NCI-H526 treated with DMSO at 0.1 percent for 48 hours (cell line): ENCODE measurements around the gene COL5A1.
"Not testable (repeated sequence)": the region's sequence is repeated elsewhere in the genome, so short reads cannot be mapped to it uniquely, and the experiment has no call there.

Source experiments
- DNase-seq: peaks from one replicate; lab custom pipeline; 2025; lab: John Stamatoyannopoulos, UW

The COL5A1 gene

DNA sequence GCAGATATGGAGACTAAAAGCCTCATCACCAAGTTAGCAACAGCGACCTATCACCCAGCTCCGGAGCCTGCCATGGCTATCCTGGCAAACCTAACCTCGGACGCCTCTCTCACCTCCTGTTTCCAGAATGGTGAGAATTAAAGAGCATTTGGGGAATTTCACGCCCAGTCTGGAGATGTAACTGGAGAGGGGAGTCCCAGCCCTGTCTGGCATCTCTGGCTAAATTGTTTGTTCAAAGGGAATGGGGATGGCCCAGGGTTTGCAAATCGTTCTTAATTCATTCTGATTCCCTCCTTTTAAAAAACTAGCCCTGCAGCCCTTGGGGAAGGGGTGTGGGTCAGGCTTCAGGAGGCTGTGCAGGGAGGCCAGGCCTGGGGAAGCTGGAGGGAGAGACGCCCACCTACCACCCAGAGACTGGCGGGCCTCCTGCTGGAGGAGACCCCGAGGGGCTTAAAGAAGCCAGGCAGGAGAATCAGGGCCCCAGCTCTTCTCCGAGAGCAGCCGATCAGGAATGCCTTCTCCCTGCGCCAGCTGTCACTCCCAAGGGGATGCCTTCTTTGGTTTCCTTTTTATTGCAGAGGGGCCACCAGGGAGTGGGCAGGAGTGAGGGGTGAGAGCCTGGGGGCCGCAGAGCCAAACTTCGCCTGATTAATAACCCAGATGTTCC lies 964 bp upstream of the COL5A1 start:
- DNase-seq: no peak

DNA sequence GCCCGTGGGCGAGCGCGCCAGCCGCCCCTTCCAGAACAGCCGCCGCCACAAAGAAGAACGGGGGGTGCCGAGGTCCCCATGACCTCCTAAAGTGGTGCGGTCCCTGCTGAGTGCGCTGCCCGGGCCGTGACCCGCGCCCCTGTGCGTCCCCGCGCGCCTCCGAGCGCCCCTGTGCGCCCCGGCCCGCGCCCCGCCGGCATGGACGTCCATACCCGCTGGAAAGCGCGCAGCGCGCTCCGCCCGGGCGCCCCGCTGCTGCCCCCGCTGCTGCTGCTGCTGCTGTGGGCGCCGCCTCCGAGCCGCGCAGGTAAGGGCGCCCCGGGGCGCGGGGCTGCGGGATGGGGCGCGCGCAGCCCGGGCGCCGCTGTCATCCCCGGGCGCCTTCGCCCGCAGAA lies 384 bp downstream of the COL5A1 start:
- no peak for DNase-seq

DNA sequence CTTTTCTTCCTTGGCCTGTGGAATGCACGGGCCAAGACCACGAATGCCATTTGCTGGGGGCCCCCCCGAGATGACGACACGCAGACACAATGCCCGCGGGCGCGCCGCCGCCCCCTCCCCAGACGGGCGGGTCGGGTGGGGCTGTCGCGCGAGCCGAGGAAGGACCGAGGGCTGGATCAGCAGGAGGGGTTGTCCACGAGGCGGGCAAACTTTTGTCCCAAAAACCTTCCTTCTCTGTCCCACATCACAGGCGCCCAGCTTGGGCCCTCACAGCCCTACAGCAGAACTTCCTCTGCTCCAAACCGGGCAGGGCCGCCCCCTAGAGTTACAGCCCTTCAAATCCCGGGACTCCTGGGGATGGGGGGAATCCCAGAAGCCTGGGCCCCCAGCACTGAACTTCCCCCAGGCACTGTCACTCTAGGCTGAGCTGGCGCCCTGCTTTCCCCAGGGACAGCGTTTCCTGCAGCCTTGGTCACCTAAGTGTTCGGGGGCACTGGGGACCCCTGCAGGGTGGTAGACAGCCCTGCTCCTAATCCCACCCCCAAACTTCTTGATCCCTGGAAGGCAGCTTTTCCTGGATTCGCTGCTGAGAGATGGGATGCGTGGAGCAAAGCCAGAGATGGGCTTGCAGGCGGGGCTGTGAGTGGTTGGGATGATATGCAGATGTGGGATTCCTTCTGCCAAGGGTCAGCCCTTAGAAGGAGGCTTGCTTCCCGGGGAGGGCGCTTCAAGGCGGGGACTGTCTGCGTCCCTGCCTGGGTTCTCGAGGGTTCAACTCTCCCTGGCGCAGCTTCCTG lies 980 bp downstream of the COL5A1 start:
- DNase-seq: no peak

DNA sequence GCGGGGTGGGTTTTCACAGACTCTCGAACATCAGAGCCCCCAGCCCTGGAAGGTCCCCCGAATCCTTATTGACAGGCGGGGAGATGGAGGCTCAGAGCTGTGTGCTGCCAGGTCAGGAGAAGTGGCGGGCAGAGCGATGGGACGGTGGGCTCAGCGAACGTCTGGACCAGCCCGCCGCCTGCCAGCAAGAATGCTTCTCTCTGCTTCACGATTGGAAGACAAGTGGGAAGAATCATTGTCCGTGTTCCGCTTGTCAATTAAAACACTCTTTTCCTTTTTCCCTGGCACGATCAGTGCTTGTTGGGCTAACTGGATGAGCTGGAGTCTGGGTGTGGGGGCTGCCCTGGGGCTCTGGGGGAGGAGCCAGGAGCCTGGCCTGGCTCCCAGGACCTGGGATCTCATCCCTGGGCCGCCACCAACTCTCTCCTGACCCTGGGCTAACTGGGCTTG lies 1.6 kb downstream of the COL5A1 start:
- no peak for DNase-seq

DNA sequence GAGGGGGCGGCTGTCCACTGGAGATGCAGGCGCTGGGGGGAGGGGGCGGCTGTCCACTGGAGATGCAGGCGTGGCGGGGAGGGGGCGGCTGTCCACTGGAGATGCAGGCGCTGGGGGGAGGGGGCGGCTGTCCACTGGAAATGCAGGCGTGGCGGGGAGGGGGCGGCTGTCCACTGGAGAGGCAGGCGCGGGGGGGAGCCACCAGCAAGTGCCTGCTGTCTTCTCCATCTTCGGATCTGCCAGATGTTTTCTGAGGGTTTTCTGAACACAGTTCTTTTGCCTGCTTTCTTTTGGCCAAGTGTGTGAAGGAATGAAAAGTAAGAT lies 2.8 kb downstream of the COL5A1 start:
- DNase-seq: not testable (repeated sequence)

DNA sequence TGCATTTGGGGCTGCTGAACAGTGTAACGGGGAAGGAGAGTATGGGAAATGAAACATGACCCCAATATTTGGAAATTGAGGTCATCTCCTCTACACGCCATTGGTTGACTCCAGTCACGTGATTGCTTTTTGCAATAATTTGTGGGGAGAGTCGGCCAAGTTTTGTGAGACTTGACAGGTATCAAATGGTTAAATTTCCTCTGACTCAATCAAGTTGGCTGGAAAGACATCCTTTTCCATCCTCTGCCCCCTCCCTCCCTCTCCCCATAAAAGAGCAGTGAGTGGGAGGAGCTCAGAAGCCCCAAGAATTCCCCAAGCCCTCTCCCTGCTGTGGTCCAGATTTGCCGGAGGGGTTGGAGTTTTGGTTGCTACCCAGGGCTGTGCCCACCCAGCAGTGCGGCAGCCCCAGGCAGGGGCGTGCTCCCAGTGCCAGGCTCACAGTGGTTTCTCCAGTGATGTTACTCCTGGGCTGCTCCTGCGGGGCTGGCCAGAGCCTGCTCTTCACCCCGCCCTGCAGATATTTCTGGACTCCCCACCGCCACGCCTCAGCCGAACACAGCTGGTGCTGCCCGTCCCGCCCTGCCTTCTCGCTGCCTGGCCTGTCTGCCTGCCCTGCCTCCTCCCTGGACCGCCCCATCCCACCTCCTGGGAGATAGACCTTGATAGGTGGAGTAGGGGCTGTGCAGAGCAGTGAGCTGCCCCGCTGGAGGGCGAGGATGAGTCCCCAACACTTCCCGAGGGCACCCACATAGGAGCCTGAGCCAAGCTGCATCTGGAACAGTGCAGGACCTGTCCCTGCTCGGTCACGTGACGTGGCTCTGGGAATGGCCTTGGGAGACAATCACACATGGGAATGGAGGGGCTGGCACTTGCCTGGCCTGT lies 3.4 kb downstream of the COL5A1 start:
- no peak for DNase-seq

DNA sequence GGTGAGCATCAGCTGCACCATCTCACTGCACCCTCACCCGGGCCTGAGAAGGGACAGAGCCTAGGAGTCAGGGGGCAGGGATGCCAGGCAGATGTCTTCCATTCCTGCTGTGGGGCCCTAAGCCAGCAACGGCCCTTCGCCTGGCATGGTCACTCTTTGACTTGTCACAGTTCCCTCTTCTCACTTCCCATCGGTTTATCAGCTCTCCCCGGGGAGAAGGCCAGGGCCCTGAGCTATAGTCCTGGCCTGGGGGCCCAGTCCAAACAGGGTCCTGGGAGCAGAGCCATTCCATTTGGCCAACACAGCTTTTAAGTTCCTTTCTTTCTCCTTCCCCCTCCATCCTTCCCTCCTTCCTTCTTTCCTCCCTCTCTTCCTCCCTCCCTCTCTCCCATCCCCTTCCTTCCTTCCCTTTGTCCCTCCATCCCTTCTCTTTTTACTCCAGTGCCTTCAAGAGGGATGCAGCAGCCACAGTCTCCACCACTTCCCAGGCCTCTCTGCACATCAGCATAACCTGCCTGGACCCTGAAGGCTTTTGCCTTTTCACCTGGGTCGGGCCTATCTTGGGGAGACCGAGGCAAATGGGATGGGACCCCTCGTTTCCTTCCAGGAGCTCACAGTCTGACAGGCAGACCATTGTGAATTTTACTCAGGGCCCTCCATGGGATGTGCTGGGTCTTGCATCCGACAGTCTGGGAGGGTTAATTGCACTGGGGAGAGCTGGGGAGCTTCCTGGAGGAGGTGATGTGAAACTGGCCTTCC lies 4.2 kb downstream of the COL5A1 start:
- DNase-seq: no peak

DNA sequence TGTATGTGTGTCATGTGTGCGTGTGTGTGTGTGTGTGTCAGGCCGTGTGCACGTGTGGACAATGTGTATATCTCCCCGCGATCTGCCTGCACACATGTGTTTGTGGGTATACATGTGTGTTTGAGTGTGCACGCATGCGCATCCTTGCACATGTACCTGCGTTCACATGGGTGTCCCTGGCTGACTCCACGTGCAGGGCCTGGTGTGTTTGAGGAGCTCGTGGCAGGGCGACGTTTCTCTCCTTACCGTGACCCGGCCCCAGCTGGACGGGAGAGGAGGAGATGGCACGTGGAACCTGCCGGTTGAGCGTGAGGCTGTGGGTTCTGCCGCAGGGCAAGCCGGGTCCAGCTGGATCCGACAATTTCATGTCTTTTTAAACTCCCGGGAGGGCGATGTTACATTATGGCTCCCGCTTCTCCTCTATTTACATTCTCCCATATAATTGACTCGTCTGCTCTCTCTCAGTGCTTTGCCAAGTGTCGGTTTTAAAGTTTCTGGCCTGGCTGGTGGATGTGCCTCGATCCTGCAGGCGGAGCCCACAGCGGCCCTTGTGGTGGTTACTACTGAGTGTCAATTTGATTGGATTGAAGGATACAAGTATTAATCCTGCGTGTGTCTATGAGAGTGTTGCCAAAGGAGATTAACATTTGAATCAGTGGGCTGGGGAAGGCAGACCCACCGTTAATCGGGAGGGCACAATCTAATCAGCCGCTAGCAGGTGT lies 5.9 kb downstream of the COL5A1 start:
- DNase-seq: no peak

DNA sequence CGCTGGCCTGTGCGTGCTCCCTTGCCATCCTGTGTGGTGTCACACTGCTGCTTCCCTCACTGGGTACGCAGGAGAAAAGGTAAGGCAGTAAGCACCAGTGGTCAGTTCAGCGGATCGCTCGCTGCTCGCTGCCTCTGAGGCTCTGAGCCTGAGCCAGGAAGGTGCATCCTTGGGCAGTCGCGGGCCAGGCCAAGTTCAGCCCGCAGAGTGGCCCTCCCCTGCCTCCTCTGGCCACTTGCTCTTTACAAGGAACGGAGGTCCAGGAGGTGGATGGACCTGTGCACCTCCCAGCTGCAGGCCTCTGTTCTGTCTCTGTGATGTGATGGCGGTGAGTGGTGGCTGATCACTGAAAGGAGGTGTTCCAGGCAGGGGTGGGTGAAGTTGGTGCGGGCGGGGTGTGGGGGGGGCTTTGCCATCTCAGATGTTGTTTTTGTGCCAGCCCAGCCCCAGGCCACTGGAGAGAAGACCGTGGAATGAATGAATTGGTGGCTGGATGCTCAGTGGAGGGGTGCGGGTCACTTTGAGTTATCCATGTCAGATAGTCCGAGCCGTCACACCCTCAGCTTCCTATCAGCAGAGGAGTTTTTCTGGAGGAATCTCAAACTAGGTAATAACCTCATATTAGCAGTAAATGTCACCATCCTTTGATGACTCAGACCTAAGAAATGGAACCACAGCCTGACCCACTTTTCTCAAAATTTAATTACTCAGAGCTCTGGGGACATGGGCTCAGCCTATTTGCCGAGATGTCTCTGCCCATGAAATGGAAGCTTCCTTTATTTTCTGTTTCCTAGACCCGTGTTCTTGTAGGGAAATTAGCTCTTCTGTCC lies 7.3 kb downstream of the COL5A1 start:
- DNase-seq: no peak

DNA sequence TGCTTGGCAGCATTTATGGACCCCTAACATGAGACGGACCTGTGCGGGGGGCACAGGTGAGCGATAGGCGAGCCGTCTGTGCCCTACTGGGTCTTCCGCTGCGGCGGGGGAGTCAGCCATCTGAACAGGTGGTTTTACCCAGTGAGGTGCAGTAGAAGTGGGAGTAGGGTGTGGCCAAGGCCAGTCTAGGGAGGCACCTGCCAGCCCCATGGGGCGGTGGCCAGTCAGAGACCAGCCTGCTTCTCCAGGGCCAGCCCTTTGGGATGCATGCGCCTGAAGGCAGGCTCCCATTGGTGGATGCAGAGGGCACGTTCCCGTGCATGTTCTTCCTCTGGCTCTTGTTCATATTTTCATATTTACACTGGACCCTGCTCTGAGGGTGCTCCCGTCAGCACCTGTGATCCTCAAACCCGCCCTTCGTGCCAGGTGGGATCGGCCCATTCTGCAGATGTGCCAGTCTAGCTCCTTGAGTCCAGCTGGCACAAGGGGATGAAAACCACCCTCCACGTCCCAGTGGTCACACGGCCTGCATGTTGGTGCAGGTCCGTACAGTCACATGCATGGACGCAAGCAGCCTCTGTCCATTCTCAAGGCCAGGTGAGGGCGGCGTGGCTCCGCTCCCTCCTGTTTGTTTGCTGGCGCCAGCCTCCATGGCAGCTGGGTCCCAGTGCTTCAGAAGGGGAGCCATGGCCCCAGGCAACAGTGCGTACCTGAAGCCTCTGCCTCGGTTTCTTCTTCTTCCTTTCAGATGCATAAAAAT lies 9.0 kb downstream of the COL5A1 start:
- DNase-seq: no peak

DNA sequence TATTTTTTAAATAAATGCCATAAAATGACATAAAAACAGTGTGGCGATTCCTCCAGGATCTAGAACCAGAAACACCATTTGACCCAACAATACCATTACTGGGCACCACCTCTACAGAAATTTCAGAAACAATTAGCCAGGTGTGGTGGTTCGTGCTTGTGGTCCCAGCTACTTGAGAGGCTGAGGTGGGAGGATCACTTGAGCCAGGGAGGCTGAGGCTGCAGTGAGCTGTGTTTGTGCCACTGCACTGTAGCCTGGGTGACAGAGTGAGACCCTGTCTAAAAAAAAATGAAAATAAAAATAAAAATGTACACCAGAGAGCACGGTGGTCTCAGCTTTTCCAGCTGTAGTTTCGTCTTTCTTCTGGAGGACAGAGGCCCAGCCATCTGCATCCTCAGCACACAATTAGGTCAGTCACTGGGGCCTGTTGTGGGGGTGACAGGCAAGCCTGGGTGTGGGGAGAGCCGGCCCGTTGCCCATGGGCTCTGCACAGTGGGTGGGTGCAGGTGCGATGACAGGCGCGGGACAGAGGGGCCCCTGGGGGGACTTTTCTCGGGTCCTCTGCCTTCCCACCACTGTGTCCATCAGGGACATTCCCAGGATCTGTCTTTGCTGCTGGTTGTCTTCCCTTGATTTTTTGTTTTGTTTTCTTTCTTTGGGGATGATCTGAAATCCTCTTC lies 9.8 kb downstream of the COL5A1 start:
- DNase-seq: no peak

DNA sequence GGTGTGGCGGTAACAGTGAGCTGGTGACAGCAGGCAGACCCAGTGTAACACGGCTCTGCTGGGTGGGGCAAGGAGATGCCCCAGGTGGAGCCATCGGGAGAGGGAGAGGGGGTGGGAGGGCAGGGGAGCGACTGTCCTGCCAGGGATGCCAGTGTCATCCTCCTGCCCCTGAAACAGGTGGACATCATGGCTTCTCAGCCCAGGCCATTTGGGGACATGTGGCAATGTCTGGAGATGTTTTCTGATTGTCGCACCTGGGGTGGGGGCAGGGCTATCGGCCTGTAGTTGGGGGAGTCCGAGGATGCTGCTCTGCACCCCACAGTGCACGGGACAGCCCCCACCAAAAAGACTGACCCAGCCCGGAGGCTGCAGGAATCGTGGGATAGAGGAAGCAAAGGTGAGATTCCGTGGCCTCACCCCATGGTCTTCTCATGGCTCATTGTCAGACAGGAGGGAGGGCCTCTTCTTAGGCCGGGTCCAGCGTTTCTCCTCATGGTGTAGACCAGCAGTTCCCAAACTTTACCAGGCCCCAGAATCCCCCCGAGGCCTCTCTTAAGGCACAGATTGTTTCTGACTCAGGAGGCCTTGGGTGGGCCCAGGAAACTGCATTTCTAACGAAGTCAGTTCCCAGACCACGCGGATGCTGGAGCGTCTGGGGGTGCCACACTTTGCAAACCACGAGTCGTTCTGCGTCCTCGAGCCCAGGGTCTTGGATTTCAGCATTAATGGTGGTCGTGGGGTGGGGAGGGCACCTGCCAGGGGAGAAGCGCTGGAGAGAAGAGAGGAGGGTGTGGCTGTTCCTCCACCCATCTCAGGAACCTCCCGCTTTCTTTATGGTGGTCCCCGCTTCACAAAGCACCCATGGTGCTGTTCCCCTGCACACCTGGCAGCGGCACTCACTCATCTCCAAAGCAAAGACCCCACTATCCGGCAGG lies 11.0 kb downstream of the COL5A1 start:
- DNase-seq: no peak

DNA sequence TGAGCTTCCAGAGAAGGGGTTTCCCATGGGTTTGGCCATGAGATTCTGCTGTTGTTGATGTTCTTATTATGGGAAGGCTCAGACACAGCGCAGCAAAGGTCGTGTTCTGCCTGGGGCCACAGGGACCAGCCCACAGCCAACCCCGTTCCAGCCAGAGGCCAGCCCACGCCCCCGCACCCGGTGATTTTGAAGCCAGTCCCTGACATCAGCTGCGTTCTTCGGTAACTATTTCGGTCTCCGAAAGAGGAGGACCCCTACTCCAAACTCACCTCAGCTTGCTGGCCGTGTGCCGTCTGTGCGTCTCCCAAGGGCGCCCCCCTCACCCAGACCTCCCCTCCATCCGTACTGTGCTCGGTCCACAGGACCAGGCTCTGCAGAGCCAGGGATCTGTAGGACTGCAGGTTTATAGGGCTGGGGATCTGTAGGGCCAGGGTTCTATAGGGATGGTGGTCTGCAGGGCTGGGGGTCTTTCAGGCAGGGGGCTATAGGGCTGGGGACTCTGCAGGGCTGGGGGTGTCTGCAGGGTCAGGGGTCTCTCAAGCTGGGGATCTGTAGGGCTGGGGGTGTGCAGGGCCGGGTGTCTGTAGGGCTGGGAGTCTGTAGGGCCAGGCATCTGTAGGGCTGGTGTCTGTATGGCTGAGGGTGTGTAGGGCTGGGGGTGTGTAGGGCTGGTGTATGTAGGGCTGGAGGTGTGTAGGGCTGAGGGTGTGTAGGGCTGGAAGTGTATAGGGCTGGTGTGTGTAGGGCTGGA lies 11.8 kb downstream of the COL5A1 start:
- no peak for DNase-seq

DNA sequence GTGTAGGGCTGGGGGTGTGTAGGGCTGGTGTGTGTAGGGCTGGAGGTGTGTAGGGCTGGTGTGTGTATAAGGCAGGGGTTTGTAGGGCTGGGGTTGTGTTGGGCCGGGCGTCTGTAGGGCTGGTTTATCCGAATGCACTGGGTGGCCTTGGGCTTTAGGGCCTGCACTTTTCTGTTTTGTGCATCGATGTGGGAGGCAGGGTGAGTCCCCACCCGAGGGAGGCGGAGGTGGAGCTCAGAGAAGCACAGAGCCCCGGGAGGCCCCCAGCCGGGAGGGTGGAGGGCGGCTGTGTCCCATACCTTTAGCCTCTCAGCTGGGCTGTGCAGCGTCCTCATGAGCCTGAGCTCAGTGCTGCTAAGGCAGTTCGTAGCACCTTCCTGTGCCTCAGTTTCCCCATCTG lies 13.5 kb downstream of the COL5A1 start:
- no peak for DNase-seq

DNA sequence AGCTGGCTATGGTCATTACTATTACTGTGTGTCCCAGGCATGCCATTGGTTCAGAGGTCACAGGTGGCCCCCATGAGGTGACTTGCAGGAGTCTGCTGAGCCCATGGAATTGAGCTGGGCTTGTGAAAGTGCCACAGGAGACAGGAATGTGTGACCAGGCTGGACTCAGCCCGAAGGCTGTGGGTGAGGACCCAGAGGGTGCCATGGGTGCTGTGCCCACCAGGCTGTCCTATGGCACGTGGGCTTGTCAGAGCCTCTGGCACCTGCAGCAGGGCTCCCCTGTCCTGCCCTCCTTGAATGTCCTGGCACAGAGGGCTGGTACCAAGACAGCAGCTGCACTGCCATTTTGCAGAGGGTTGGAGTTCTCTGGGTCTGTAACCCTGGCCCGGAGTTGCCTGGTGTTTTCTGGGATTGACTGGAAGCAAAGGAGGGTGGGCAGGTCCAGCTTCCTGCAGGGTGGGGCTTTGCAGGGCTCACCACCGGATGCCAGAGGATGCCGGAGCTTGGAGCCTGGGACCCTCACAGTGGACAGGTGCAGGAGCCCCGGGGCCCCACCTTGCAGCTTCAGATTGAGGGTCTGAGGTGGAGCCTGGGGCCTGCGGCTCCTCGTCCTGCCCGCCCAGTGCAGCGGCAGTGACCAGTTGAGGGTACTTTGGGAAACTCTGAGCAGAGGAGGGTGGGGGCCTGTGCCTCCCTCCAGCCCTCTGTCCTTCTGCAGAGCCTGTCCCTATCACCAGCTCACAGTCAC lies 14.2 kb downstream of the COL5A1 start:
- DNase-seq: no peak

DNA sequence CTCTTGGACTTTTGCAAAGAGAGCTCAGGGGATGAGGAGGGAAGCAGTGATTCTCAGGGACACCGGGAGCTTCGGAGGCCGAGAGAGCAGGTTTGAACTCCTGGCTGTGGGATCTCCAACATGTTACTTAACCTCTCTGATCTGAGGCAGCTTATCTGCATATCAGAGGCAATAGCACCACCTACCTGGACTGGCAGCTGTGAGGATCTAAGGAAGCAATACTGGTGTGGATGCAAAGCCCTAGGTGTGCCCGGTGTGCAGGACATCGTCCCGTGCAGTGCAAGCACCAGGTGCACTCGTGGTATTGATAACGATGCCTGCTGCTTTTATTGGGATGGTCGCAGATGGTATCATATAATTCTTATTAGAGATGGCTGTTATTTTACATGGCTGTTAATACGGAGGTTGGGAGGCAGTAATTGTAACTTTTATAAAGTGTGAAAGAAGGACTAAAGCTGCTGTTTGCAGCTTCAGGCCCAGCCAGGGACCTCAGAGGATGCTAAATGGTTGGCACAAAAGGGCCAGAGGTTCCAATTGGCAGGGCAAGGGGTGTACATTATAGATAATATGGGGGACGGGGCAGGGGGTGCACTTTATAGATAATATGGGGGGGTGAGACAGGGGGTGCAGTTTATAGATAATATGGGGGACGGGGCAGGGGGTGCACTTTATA lies 14.9 kb downstream of the COL5A1 start:
- peak; percentile 24 for DNase-seq
